HEK293 (cell line): Measurements from ENCODE around the gene TMEM150A.

Source experiments
- CTCF ChIA-PET: fragments of 350-600 bp; formaldehyde crosslinking; extraction: SDS; loops from one replicate; lab custom pipeline; 2021; ENCODE audit warnings: antibody characterized with exemption; lab: Yijun Ruan, JAX
- POLR2A ChIA-PET: fragments of 300-600 bp; formaldehyde crosslinking; extraction: SDS; loops from one replicate; lab custom pipeline; 2020; ENCODE audit warnings: antibody characterized with exemption, inconsistent platforms; lab: Yijun Ruan, JAX
- H3K27ac ChIP-seq: fragments of 200-500 bp; sonication (Bioruptor generic); 2 replicates; pipeline ENCODE4 v1.5.1; 2014; ENCODE audit warnings: low read depth, low read length, control low read depth, inconsistent platforms; ENCODE audit errors: extremely low read depth
- H3K36me3 ChIP-seq, 2 experiments: fragments of 200-500 bp in 1 of 2; sonication (Bioruptor generic) in 1 of 2; 1 replicate in 1 of 2; 2 replicates in 1 of 2; pipeline ENCODE4 v1.5.1; 2014 to 2017; ENCODE audit warnings: inconsistent platforms in 2 of 2, low read length in 2 of 2; ENCODE audit not compliant: control insufficient read depth in 2 of 2, insufficient read depth in 1 of 2
- H3K4me1 ChIP-seq: fragments of 200-500 bp; sonication (Bioruptor generic); 2 replicates; pipeline ENCODE4 v1.5.1; 2014; ENCODE audit warnings: mild to moderate bottlenecking, low read length, inconsistent platforms; ENCODE audit not compliant: control insufficient read depth, insufficient read depth
- H3K4me3 ChIP-seq: 2 replicates; pipeline ENCODE4 v1.5.1; 2011; ENCODE audit warnings: low read depth, mild to moderate bottlenecking, control low read depth, low read length, moderate library complexity
- H3K9me3 ChIP-seq: fragments of 200-500 bp; sonication (Bioruptor generic); 2 replicates; pipeline ENCODE4 v1.5.1; 2014; ENCODE audit warnings: low read depth, low read length, inconsistent platforms; ENCODE audit not compliant: control insufficient read depth, insufficient read depth
- FEZF1 ChIP-seq: fragments of 450-650 bp; formaldehyde crosslinking; IDR thresholded peaks from 2 replicates; pipeline ENCODE4 v1.5.1; 2016; ENCODE audit warnings: missing biosample characterization, missing genetic modification characterization
- HOXD13 ChIP-seq: sonication (generic); formaldehyde crosslinking; IDR thresholded peaks from 2 replicates; pipeline ENCODE4 v1.8.0; 2022; ENCODE audit warnings: missing genetic modification reagents, borderline replicate concordance
- PRDM2 ChIP-seq: fragments of 450-650 bp; formaldehyde crosslinking; IDR thresholded peaks from 2 replicates; pipeline ENCODE4 v1.5.1; 2016; ENCODE audit warnings: missing biosample characterization, missing genetic modification characterization, borderline replicate concordance
- WT1 ChIP-seq: fragments of 450-650 bp; formaldehyde crosslinking; IDR thresholded peaks from 2 replicates; pipeline ENCODE4 v1.5.1; 2016; ENCODE audit warnings: missing biosample characterization, missing genetic modification characterization
- ZBTB21 ChIP-seq: fragments of 450-650 bp; formaldehyde crosslinking; IDR thresholded peaks from 2 replicates; pipeline ENCODE4 v1.5.1; 2017; ENCODE audit warnings: missing biosample characterization, missing genetic modification characterization
- ZBTB6 ChIP-seq: fragments of 450-650 bp; formaldehyde crosslinking; IDR thresholded peaks from 2 replicates; pipeline ENCODE4 v1.5.1; 2017; ENCODE audit warnings: missing biosample characterization, missing genetic modification characterization
- ZFHX2 ChIP-seq: fragments of 450-650 bp; formaldehyde crosslinking; conservative IDR thresholded peaks from 2 replicates; pipeline ENCODE4 v1.5.1; 2016; ENCODE audit warnings: missing biosample characterization, missing genetic modification characterization
- ZNF148 ChIP-seq: fragments of 450-650 bp; formaldehyde crosslinking; IDR thresholded peaks from 2 replicates; pipeline ENCODE4 v1.5.0; 2017; ENCODE audit warnings: missing biosample characterization, missing genetic modification characterization, borderline replicate concordance
- ZNF202 ChIP-seq: fragments of 450-650 bp; formaldehyde crosslinking; IDR thresholded peaks from 2 replicates; pipeline ENCODE4 v1.5.1; 2016; ENCODE audit warnings: missing biosample characterization, missing genetic modification characterization, borderline replicate concordance
- ZNF214 ChIP-seq: fragments of 450-650 bp; formaldehyde crosslinking; IDR thresholded peaks from 2 replicates; pipeline ENCODE4 v1.5.1; 2017; ENCODE audit warnings: missing biosample characterization, mild to moderate bottlenecking, missing genetic modification characterization, borderline replicate concordance
- ZNF324 ChIP-seq: fragments of 450-650 bp; formaldehyde crosslinking; IDR thresholded peaks from 2 replicates; pipeline ENCODE4 v1.5.1; 2016; ENCODE audit warnings: missing biosample characterization, missing genetic modification characterization
- ZNF335 ChIP-seq: fragments of 450-650 bp; formaldehyde crosslinking; conservative IDR thresholded peaks from 2 replicates; pipeline ENCODE4 v1.5.1; 2016; ENCODE audit warnings: missing biosample characterization, missing genetic modification characterization
- ZNF366 ChIP-seq: fragments of 450-650 bp; formaldehyde crosslinking; conservative IDR thresholded peaks from 2 replicates; pipeline ENCODE4 v1.5.1; 2016; ENCODE audit warnings: missing biosample characterization, missing genetic modification characterization
- ZNF548 ChIP-seq: fragments of 450-650 bp; formaldehyde crosslinking; IDR thresholded peaks from 2 replicates; pipeline ENCODE4 v1.5.1; 2016; ENCODE audit warnings: missing biosample characterization, missing genetic modification characterization
- ZNF585B ChIP-seq: fragments of 450-650 bp; formaldehyde crosslinking; IDR thresholded peaks from 2 replicates; pipeline ENCODE4 v1.5.1; 2016; ENCODE audit warnings: missing biosample characterization, missing genetic modification characterization
- ZNF600 ChIP-seq: fragments of 450-650 bp; formaldehyde crosslinking; IDR thresholded peaks from 2 replicates; pipeline ENCODE4 v1.5.1; 2016; ENCODE audit warnings: missing biosample characterization, missing genetic modification characterization
- ZSCAN16 ChIP-seq: fragments of 450-650 bp; formaldehyde crosslinking; IDR thresholded peaks from 2 replicates; pipeline ENCODE4 v1.5.1; 2016; ENCODE audit warnings: missing biosample characterization, missing genetic modification characterization
- ZSCAN23 ChIP-seq: fragments of 450-650 bp; formaldehyde crosslinking; IDR thresholded peaks from 2 replicates; pipeline ENCODE4 v1.5.1; 2016; ENCODE audit warnings: missing biosample characterization, missing genetic modification characterization
- ZSCAN30 ChIP-seq: fragments of 450-650 bp; IDR thresholded peaks from 2 replicates; pipeline ENCODE4 v1.5.1; 2018; ENCODE audit warnings: missing biosample characterization, mild to moderate bottlenecking, missing genetic modification characterization, moderate library complexity
- ZXDB ChIP-seq: fragments of 450-650 bp; formaldehyde crosslinking; IDR thresholded peaks from 2 replicates; pipeline ENCODE4 v1.5.1; 2016; ENCODE audit warnings: missing biosample characterization, missing genetic modification characterization

The TMEM150A gene

GRCh38 chr2:85558160-85558559 is 44.3 kb downstream of the TMEM150A start:
- no peak overlapping the region for H3K27ac ChIP-seq
- H3K9me3 ChIP-seq, result no peaks in the 10 kb centered on the region
- POLR2A ChIA-PET, result interaction anchor here (0.9 kb wide), 1 partner anchor 18 kb away, joined by 3 read pairs; no protein-coding TSS in a partner anchor
- CTCF ChIA-PET, result interaction anchor here (1.5 kb wide), 1 partner anchor 258 kb away, joined by 4 read pairs; no protein-coding TSS in a partner anchor
- peaks cover 21 to 53% of the 10 kb centered on the region in 2 experiments for H3K36me3 ChIP-seq
- H3K4me3 ChIP-seq, result no peak overlapping the region
- no peaks in the 10 kb centered on the region for H3K4me1 ChIP-seq
- no peak for TF ChIP-seq FEZF1 (tag by site-specific recombination)
- TF ChIP-seq PRDM2 (tag by site-specific recombination), result no peak
- no peak for TF ChIP-seq ZNF202 (tag by site-specific recombination)
- TF ChIP-seq ZNF366 (tag by site-specific recombination), result no peak
- no peak for TF ChIP-seq ZNF548 (tag by site-specific recombination)
- no peak for TF ChIP-seq HOXD13 (CRISPR knock-in tag)
- no peak for TF ChIP-seq ZSCAN16 (tag by site-specific recombination)
- no peak for TF ChIP-seq ZNF148 (tag by site-specific recombination)
- no peak for TF ChIP-seq ZBTB21 (tag by site-specific recombination)
- no peak for TF ChIP-seq WT1
- TF ChIP-seq ZNF600 (tag by site-specific recombination), result no peak
- no peak for TF ChIP-seq ZFHX2
- no peak for TF ChIP-seq ZNF335 (tag by site-specific recombination)
- no peak for TF ChIP-seq ZNF214 (tag by site-specific recombination)
- no peak for TF ChIP-seq ZNF324 (tag by site-specific recombination)
- no peak for TF ChIP-seq ZNF585B (tag by site-specific recombination)
- no peak for TF ChIP-seq ZSCAN23
- no peak for TF ChIP-seq ZBTB6 (tag by site-specific recombination)
- TF ChIP-seq ZSCAN30 (tag by site-specific recombination), result no peak
- no peak for TF ChIP-seq ZXDB
